Spleen (tissue), 7 donors: ENCODE results near the gene GAGE12G.

Experiments
- POLR2AphosphoS5 ChIP-seq, 3 donors: sonication (generic); formaldehyde crosslinking; IDR thresholded peaks; one replicate each; pipeline ENCODE4 v1.5.1; 2017; ENCODE audit warnings: antibody characterized with exemption in 3 of 3
- TF ChIP-seq, protein P1 (sequence below), 11 experiments: fragments of 200-600 bp in 7 of 11; fragments of 450-650 bp in 4 of 11; sonication (generic) in 4 of 11; IDR thresholded peaks in 8 of 11; conservative IDR thresholded peaks in 3 of 11; 1 replicate in 7 of 11; 2 replicates in 4 of 11; pipeline versions ENCODE4 v1.4.0 to v1.8.0; 2016 to 2021; ENCODE audit warnings: antibody characterized with exemption in 11 of 11, inconsistent platforms in 4 of 11, mild to moderate bottlenecking in 1 of 11
- donor health status: DM: no; HTN: no; CAD: no; lungs with moderate emphysema.
- donor health status: DM: no; HTN: no; CAD: no.
- donor health status: DM: no; HTN: no; CAD: no.

DNA sequence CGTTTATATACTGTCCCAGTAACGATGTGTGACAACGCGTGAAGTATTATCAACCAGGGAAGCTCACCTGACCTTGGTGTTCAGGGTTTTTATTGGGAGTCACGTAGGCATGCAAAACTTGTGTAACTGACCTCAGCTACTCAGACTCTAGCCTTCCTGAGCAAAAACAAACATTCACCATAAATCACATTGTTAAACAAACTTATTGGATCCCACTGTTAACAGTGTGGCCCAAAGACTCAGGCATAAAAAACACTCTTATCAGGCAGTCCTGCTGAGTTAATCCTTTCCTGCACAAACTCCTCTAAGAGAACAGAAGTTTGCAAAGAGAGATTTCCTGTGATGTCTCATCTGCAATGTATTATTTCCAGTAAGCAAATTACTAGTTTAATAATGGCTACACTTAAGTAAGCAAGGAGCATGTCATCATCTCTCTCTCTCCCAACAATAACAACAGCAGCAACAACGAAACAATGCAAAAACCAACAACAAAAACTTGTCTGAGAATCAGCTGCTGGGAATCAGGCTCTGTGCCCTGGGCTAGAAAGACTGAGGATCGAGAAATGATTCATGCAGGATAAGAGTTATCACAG lies 40.6 kb downstream of the GAGE12G start:
- TF ChIP-seq POLR2AphosphoS5 (IDR thresholded peaks at IDR 0.05): no peak
- TF ChIP-seq, protein P1, sequence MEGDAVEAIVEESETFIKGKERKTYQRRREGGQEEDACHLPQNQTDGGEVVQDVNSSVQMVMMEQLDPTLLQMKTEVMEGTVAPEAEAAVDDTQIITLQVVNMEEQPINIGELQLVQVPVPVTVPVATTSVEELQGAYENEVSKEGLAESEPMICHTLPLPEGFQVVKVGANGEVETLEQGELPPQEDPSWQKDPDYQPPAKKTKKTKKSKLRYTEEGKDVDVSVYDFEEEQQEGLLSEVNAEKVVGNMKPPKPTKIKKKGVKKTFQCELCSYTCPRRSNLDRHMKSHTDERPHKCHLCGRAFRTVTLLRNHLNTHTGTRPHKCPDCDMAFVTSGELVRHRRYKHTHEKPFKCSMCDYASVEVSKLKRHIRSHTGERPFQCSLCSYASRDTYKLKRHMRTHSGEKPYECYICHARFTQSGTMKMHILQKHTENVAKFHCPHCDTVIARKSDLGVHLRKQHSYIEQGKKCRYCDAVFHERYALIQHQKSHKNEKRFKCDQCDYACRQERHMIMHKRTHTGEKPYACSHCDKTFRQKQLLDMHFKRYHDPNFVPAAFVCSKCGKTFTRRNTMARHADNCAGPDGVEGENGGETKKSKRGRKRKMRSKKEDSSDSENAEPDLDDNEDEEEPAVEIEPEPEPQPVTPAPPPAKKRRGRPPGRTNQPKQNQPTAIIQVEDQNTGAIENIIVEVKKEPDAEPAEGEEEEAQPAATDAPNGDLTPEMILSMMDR (IDR thresholded peaks at IDR 0.05 in 8 of 11, conservative IDR thresholded peaks at IDR 0.05 in 3 of 11): no peak
